Liver (tissue), 9 donors: ENCODE data around the gene FRMD6. TPM values are rescaled to one million over a fixed set of nuclear protein-coding genes. Genes with fewer than 3 reads are reported as not detected.

Experiments used
- DNase-seq: peaks from one replicate; pipeline ENCODE4 v3.0.0-alpha.2; 2017; ENCODE audit warnings: low spot score
- H3K27ac ChIP-seq, 2 donors: one replicate each; pipeline ENCODE4 v1.7.0; 2013; ENCODE audit warnings: inconsistent platforms in 2 of 2, low read length in 2 of 2, control low read depth in 1 of 2, low read depth in 1 of 2, mild to moderate bottlenecking in 1 of 2
- H3K27me3 ChIP-seq, 4 donors: one replicate each; pipeline versions ENCODE4 v1.6.1 to v1.7.0; 2013; ENCODE audit warnings: low read length in 3 of 4, inconsistent platforms in 1 of 4, mild to moderate bottlenecking in 1 of 4, moderate library complexity in 1 of 4; ENCODE audit not compliant: control insufficient read depth in 4 of 4, insufficient read depth in 4 of 4
- H3K36me3 ChIP-seq, 4 donors: one replicate each; pipeline versions ENCODE4 v1.6.1 to v1.7.0; 2013; ENCODE audit warnings: low read length in 3 of 4, mild to moderate bottlenecking in 3 of 4, low read depth in 1 of 4, moderate library complexity in 1 of 4; ENCODE audit not compliant: control insufficient read depth in 4 of 4, insufficient read depth in 3 of 4
- H3K4me1 ChIP-seq, 4 donors: one replicate each; pipeline versions ENCODE4 v1.6.1 to v1.7.0; 2013; ENCODE audit warnings: low read length in 3 of 4, mild to moderate bottlenecking in 3 of 4, moderate library complexity in 1 of 4; ENCODE audit not compliant: control insufficient read depth in 4 of 4, insufficient read depth in 4 of 4
- H3K4me3 ChIP-seq, 3 donors: one replicate each; pipeline versions ENCODE4 v1.6.1 to v1.7.0; 2013; ENCODE audit warnings: low read length in 3 of 3, control low read depth in 1 of 3, low read depth in 1 of 3, mild to moderate bottlenecking in 1 of 3
- H3K9ac ChIP-seq, 2 donors: one replicate each; pipeline ENCODE4 v1.7.0; 2013; ENCODE audit warnings: low read length in 2 of 2, mild to moderate bottlenecking in 2 of 2, moderate library complexity in 2 of 2, control low read depth in 1 of 2, low read depth in 1 of 2
- H3K9me3 ChIP-seq, 4 donors: one replicate each; pipeline versions ENCODE4 v1.6.1 to v1.7.0; 2013; ENCODE audit warnings: low read length in 3 of 4; ENCODE audit not compliant: control insufficient read depth in 4 of 4
- FOXA2 ChIP-seq: IDR thresholded peaks from 2 replicates; pipeline ENCODE4 v1.6.1; 2016; ENCODE audit warnings: antibody characterized with exemption
- GABPA ChIP-seq, 2 donors: IDR thresholded peaks in 1 of 2; conservative IDR thresholded peaks in 1 of 2; 2 replicates each; pipeline ENCODE4 v1.6.1; 2016; ENCODE audit warnings: antibody characterized with exemption in 2 of 2, mild to moderate bottlenecking in 1 of 2, moderate library complexity in 1 of 2
- HNF4A ChIP-seq, 2 donors: conservative IDR thresholded peaks; 2 replicates each; pipeline ENCODE4 v1.6.1; 2016; ENCODE audit warnings: antibody characterized with exemption in 2 of 2, mild to moderate bottlenecking in 2 of 2
- HNF4G ChIP-seq: IDR thresholded peaks from 2 replicates; pipeline ENCODE4 v1.6.1; 2016; ENCODE audit warnings: antibody characterized with exemption
- JUND ChIP-seq, 2 donors: IDR thresholded peaks; 2 replicates each; pipeline ENCODE4 v1.6.1; 2016; ENCODE audit warnings: antibody characterized with exemption in 2 of 2
- MAX ChIP-seq: IDR thresholded peaks from 2 replicates; pipeline ENCODE4 v1.6.1; 2016; ENCODE audit warnings: antibody characterized with exemption
- NR2F2 ChIP-seq: IDR thresholded peaks from 2 replicates; pipeline ENCODE4 v1.6.1; 2016; ENCODE audit warnings: antibody characterized with exemption
- RAD21 ChIP-seq, 2 donors: IDR thresholded peaks; 2 replicates each; pipeline ENCODE4 v1.6.1; 2016; ENCODE audit warnings: antibody characterized with exemption in 2 of 2, mild to moderate bottlenecking in 2 of 2
- RXRA ChIP-seq, 2 donors: IDR thresholded peaks; 2 replicates each; pipeline ENCODE4 v1.6.1; 2017 to 2018; ENCODE audit warnings: antibody characterized with exemption in 2 of 2, mild to moderate bottlenecking in 1 of 2
- TAF1 ChIP-seq: conservative IDR thresholded peaks from 2 replicates; pipeline ENCODE4 v1.6.1; 2016; ENCODE audit warnings: antibody characterized with exemption, mild to moderate bottlenecking
- YY1 ChIP-seq: IDR thresholded peaks from 2 replicates; pipeline ENCODE4 v1.6.1; 2016; ENCODE audit warnings: antibody characterized with exemption, mild to moderate bottlenecking
- WGBS: extraction: QIAGEN DNeasy Blood & Tissue Kit; methylation state at CpG from one replicate; pipeline ENCODE4 v1.1.7; 2013; 5-methylcytosine and 5-hydroxymethylcytosine counted together
- polyA plus RNA-seq, 2 donors: library from polyadenylated mRNA; stranded (reverse) in 1 of 2; unstranded in 1 of 2; fragments of 200-250 nt in 1 of 2; fragments of >200 nt in 1 of 2; fragmentation: Nextera tagmentation in 1 of 2; extraction: Ambion mirVana in 1 of 2; gene quantifications; one replicate each; pipeline versions ENCODE4 v1.2.1 to v1.2.3, GENCODE V29; 2013 to 2015
- total RNA-seq, 2 donors: library from RNA; depleted of rRNA; stranded (reverse); fragments of >200 nt; gene quantifications; one replicate each; pipeline ENCODE4 v1.2.3, GENCODE V29; 2014
- TF ChIP-seq, protein P1 (sequence below): IDR thresholded peaks from 2 replicates; pipeline ENCODE4 v1.6.1; 2016; ENCODE audit warnings: antibody characterized with exemption
- TF ChIP-seq, protein P2 (sequence below): IDR thresholded peaks from 2 replicates; pipeline ENCODE4 v1.6.1; 2016; ENCODE audit warnings: antibody characterized with exemption, mild to moderate bottlenecking
- TF ChIP-seq, protein P3 (sequence below): fragments of 150-350 bp; IDR thresholded peaks from 2 replicates; pipeline ENCODE4 v1.5.1; 2017; ENCODE audit warnings: improper control_type of control experiment, low read depth, low read length; ENCODE audit not compliant: missing input control
- donor health status: healthy.
- donor health status: healthy.
- donor health status: healthy.
- donor health status: healthy.
- donor health status: healthy.

Gene FRMD6
- total and polyA plus RNA-seq, 4 donors = 2.4 to 10.0 (median 3.4) TPM

DNA sequence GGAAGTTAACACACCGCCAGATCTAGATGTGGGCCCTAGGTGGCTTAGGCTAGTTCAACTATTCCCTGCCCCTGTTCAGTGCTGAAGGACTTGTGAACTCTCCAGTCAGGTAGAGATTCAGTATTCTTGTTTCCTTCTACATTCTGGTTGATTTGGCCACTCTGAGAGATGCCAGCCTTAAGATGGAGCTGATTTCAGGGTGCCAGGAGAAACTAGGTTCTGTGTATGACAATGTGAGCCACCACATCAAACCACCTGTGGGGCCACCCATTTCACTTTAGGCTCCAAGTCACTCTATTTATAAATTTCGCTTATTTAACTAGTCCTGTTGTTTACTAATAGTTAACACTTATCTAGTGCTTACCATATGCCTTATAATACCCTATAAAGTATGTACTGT is 26.0 kb downstream of the FRMD6 start:
- no peaks in the 10 kb centered on the region for H3K9me3 ChIP-seq
- H3K27me3 ChIP-seq = no peaks in the 10 kb centered on the region
- no peak overlapping the region for H3K9ac ChIP-seq
- H3K4me3 ChIP-seq = no peak overlapping the region
- no peak for DNase-seq
- WGBS = 95% methylated on average over 2 of the region's 2 CpGs
- H3K27ac ChIP-seq = no peak overlapping the region
- peaks cover 0 to 8% (median 0%) of the 10 kb centered on the region in 4 donors for H3K4me1 ChIP-seq
- TF ChIP-seq, protein P1, sequence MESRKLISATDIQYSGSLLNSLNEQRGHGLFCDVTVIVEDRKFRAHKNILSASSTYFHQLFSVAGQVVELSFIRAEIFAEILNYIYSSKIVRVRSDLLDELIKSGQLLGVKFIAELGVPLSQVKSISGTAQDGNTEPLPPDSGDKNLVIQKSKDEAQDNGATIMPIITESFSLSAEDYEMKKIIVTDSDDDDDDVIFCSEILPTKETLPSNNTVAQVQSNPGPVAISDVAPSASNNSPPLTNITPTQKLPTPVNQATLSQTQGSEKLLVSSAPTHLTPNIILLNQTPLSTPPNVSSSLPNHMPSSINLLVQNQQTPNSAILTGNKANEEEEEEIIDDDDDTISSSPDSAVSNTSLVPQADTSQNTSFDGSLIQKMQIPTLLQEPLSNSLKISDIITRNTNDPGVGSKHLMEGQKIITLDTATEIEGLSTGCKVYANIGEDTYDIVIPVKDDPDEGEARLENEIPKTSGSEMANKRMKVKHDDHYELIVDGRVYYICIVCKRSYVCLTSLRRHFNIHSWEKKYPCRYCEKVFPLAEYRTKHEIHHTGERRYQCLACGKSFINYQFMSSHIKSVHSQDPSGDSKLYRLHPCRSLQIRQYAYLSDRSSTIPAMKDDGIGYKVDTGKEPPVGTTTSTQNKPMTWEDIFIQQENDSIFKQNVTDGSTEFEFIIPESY = no peak
- no peaks in the 10 kb centered on the region for H3K36me3 ChIP-seq

DNA sequence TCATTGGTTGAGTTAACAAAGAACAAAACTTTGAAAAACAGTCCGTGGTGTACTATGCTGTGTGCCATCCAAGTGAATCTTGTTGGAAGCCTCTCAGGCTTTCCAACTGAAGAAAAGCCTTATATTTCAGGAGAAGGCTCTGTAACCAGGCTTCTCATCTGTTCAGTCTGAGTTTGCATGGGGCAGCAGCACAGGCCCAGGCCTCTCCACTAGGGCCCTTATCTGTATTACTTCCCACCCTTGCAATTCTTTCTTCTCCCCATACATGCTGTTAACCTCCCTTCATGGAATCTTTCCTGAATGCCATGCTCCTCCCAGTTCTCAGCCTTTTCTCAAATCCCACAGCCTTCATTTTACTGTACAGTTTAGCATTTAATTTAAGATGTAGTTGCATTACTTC is 28.3 kb downstream of the FRMD6 start:
- peaks cover 0 to 8% (median 0%) of the 10 kb centered on the region in 4 donors for H3K4me1 ChIP-seq
- no peak overlapping the region for H3K27ac ChIP-seq
- no peaks in the 10 kb centered on the region for H3K27me3 ChIP-seq
- H3K4me3 ChIP-seq = no peak overlapping the region
- no peaks in the 10 kb centered on the region for H3K36me3 ChIP-seq
- DNase-seq = no peak
- TF ChIP-seq JUND (IDR thresholded peaks at IDR 0.05) (no peak), YY1 (no peak), RXRA (IDR thresholded peaks at IDR 0.05) (no peak), FOXA2 (no peak), HNF4A (conservative IDR thresholded peaks at IDR 0.05) (no peak), GABPA (IDR thresholded peaks at IDR 0.05 in 1 of 2, conservative IDR thresholded peaks at IDR 0.05 in 1 of 2) (no peak), RAD21 (IDR thresholded peaks at IDR 0.05) (no peak), HNF4G (no peak), MAX (no peak), TAF1 (no peak), NR2F2 (no peak)
- TF ChIP-seq, protein P2, sequence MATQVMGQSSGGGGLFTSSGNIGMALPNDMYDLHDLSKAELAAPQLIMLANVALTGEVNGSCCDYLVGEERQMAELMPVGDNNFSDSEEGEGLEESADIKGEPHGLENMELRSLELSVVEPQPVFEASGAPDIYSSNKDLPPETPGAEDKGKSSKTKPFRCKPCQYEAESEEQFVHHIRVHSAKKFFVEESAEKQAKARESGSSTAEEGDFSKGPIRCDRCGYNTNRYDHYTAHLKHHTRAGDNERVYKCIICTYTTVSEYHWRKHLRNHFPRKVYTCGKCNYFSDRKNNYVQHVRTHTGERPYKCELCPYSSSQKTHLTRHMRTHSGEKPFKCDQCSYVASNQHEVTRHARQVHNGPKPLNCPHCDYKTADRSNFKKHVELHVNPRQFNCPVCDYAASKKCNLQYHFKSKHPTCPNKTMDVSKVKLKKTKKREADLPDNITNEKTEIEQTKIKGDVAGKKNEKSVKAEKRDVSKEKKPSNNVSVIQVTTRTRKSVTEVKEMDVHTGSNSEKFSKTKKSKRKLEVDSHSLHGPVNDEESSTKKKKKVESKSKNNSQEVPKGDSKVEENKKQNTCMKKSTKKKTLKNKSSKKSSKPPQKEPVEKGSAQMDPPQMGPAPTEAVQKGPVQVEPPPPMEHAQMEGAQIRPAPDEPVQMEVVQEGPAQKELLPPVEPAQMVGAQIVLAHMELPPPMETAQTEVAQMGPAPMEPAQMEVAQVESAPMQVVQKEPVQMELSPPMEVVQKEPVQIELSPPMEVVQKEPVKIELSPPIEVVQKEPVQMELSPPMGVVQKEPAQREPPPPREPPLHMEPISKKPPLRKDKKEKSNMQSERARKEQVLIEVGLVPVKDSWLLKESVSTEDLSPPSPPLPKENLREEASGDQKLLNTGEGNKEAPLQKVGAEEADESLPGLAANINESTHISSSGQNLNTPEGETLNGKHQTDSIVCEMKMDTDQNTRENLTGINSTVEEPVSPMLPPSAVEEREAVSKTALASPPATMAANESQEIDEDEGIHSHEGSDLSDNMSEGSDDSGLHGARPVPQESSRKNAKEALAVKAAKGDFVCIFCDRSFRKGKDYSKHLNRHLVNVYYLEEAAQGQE = no peak
- TF ChIP-seq, protein P3, sequence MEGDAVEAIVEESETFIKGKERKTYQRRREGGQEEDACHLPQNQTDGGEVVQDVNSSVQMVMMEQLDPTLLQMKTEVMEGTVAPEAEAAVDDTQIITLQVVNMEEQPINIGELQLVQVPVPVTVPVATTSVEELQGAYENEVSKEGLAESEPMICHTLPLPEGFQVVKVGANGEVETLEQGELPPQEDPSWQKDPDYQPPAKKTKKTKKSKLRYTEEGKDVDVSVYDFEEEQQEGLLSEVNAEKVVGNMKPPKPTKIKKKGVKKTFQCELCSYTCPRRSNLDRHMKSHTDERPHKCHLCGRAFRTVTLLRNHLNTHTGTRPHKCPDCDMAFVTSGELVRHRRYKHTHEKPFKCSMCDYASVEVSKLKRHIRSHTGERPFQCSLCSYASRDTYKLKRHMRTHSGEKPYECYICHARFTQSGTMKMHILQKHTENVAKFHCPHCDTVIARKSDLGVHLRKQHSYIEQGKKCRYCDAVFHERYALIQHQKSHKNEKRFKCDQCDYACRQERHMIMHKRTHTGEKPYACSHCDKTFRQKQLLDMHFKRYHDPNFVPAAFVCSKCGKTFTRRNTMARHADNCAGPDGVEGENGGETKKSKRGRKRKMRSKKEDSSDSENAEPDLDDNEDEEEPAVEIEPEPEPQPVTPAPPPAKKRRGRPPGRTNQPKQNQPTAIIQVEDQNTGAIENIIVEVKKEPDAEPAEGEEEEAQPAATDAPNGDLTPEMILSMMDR = no peak
- no peaks in the 10 kb centered on the region for H3K9me3 ChIP-seq
- H3K9ac ChIP-seq = no peak overlapping the region
- 89% methylated on average over 1 of the region's 1 CpG for WGBS
